GM18868 (cell line): ENCODE data around the gene CILP.
"Not testable (repeated sequence)": the region's sequence is repeated elsewhere in the genome, so short reads cannot be mapped to it uniquely, and the experiment has no call there.

Source experiments
- ATAC-seq: cut with Tn5 transposase; IDR thresholded peaks from one replicate; pipeline ENCODE4 v1.9.1; 2021; ENCODE audit warnings: mild to moderate bottlenecking, moderate library complexity; ENCODE audit not compliant: unreplicated experiment

Gene CILP

GRCh38 chr15:65226901-65227300 is 15.6 kb upstream of the CILP start:
- ATAC-seq: not testable (repeated sequence)

GRCh38 chr15:65226221-65226620 is 14.9 kb upstream of the CILP start:
- no peak for ATAC-seq

GRCh38 chr15:65223996-65224395 is 12.7 kb upstream of the CILP start:
- ATAC-seq: no peak

- ATAC-seq: no peak
These were observed 11.6 kb upstream of the CILP start for GRCh38 chr15:65222891-65223290.

GRCh38 chr15:65221697-65222096 is 10.4 kb upstream of the CILP start:
- ATAC-seq: no peak

GRCh38 chr15:65219137-65219536 is 7.9 kb upstream of the CILP start:
- no peak for ATAC-seq

- ATAC-seq: no peak
These were observed 6.5 kb upstream of the CILP start for GRCh38 chr15:65217526-65218482.

- no peak for ATAC-seq
These were observed 4.2 kb upstream of the CILP start for GRCh38 chr15:65215496-65215895.

- ATAC-seq: no peak
These were observed 2.7 kb upstream of the CILP start for GRCh38 chr15:65214010-65214409.

- no peak for ATAC-seq
These were observed 2.0 kb upstream of the CILP start for GRCh38 chr15:65213241-65213640.

- peak; percentile 60 for ATAC-seq
These were observed 824 bp upstream of the CILP start for GRCh38 chr15:65212097-65212496.

- ATAC-seq: no peak
These were observed 259 bp upstream of the CILP start for GRCh38 chr15:65211482-65211982.

GRCh38 chr15:65209701-65210643 is 1.3 kb downstream of the CILP start:
- no peak for ATAC-seq

- ATAC-seq: no peak
These were observed 2.6 kb downstream of the CILP start for GRCh38 chr15:65208647-65209046.

GRCh38 chr15:65207280-65207840 is 3.9 kb downstream of the CILP start:
- no peak for ATAC-seq

- no peak for ATAC-seq
These were observed 4.5 kb downstream of the CILP start for GRCh38 chr15:65206750-65207149.

GRCh38 chr15:65204931-65205660 is 6.2 kb downstream of the CILP start:
- ATAC-seq: no peak

GRCh38 chr15:65204236-65204930 is 6.9 kb downstream of the CILP start:
- no peak for ATAC-seq

- ATAC-seq: no peak
These were observed 9.4 kb downstream of the CILP start for GRCh38 chr15:65201918-65202317.

GRCh38 chr15:65198571-65198970 is 12.7 kb downstream of the CILP start:
- no peak for ATAC-seq
